Measurements from ENCODE around the gene WASHC3.

DNA sequence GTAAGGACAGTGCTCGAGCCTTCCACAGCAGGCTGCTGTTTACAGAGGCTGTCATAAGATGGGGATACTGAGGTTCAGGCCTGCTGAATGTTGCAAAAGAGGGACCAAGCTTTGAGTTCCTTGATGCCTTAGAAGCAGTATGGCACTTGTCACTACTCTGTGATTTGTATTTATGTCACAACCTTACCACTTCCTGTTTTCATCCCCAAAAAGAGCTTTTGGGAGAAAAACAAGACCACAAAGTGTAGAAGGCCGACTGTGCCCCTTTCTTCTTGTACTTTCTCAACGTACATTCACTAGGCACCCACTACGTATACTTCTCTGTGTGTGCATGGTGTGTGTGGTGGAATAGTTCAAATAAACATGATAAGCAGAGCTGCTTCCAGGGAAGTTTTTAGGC lies 94.3 kb downstream of the WASHC3 start:
- TF ChIP-seq ZC3H10 (CRISPR knock-in tag; IDR thresholded peaks at IDR 0.05): no peak
- TF ChIP-seq ZFP30 (CRISPR knock-in tag; IDR thresholded peaks at IDR 0.05): no peak
- TF ChIP-seq ISL1 (CRISPR knock-in tag; IDR thresholded peaks at IDR 0.05): no peak
- TF ChIP-seq, protein P1, sequence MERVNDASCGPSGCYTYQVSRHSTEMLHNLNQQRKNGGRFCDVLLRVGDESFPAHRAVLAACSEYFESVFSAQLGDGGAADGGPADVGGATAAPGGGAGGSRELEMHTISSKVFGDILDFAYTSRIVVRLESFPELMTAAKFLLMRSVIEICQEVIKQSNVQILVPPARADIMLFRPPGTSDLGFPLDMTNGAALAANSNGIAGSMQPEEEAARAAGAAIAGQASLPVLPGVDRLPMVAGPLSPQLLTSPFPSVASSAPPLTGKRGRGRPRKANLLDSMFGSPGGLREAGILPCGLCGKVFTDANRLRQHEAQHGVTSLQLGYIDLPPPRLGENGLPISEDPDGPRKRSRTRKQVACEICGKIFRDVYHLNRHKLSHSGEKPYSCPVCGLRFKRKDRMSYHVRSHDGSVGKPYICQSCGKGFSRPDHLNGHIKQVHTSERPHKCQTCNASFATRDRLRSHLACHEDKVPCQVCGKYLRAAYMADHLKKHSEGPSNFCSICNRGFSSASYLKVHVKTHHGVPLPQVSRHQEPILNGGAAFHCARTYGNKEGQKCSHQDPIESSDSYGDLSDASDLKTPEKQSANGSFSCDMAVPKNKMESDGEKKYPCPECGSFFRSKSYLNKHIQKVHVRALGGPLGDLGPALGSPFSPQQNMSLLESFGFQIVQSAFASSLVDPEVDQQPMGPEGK (CRISPR knock-in tag; IDR thresholded peaks at IDR 0.05; ENCODE audit: borderline replicate concordance): no peak
- TF ChIP-seq ZFP3 (CRISPR knock-in tag; IDR thresholded peaks at IDR 0.05): no peak
- TF ChIP-seq, protein P2, sequence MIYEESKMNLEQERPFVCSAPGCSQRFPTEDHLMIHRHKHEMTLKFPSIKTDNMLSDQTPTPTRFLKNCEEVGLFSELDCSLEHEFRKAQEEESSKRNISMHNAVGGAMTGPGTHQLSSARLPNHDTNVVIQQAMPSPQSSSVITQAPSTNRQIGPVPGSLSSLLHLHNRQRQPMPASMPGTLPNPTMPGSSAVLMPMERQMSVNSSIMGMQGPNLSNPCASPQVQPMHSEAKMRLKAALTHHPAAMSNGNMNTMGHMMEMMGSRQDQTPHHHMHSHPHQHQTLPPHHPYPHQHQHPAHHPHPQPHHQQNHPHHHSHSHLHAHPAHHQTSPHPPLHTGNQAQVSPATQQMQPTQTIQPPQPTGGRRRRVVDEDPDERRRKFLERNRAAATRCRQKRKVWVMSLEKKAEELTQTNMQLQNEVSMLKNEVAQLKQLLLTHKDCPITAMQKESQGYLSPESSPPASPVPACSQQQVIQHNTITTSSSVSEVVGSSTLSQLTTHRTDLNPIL (CRISPR knock-in tag; IDR thresholded peaks at IDR 0.05; ENCODE audit: low read depth): no peak
